Stimulated activated naive CD8-positive, alpha-beta T cell treated with anti-CD3 and anti-CD28 coated beads, Interleukin-15, Interleukin-2, amounts not matched to agents 100 U/mL and 50 U/mL, for 24 hours (primary cell): ENCODE data around the gene PTPN12.
"Not testable (repeated sequence)": the region's sequence is repeated elsewhere in the genome, so short reads cannot be mapped to it uniquely, and the experiment has no call there.

Experiments
- ATAC-seq: fragments of 150-1000 bp; cut with Tn5 transposase; one replicate; pipeline ENCODE4 v1.10.0; 2021
- DNase-seq: peaks from one replicate; pipeline ENCODE4 v3.0.0; 2021

PTPN12 gene

GRCh38 chr7:77537136-77537777 is at the start of gene PTPN12:
Gene PTPN12 (plus strand): TSS chr7:77537295. CDS start chr7:77537547, 252 bp downstream.
- DNase-seq (peak; percentile 57), ATAC-seq (peak; percentile 55)

- ATAC-seq (no peak), DNase-seq (no peak)
Measured at GRCh38 chr7:77488986-77489385, 48.1 kb upstream of the PTPN12 start.

GRCh38 chr7:77497079-77497478 is 40.0 kb upstream of the PTPN12 start:
- DNase-seq = no peak
- no peak for ATAC-seq

GRCh38 chr7:77498659-77499379 is 38.3 kb upstream of the PTPN12 start:
- no peak for DNase-seq
- no peak for ATAC-seq

- no peak for DNase-seq
- ATAC-seq = no peak
Measured at GRCh38 chr7:77501192-77501515, 35.9 kb upstream of the PTPN12 start.

GRCh38 chr7:77504951-77505350 is 32.1 kb upstream of the PTPN12 start:
- DNase-seq (no peak), ATAC-seq (no peak)

- DNase-seq = no peak
- ATAC-seq = no peak
Measured at GRCh38 chr7:77506899-77507298, 30.2 kb upstream of the PTPN12 start.

GRCh38 chr7:77513002-77513670 is 24.0 kb upstream of the PTPN12 start:
- ATAC-seq, DNase-seq: not testable (repeated sequence)

GRCh38 chr7:77516085-77516484 is 21.0 kb upstream of the PTPN12 start:
- DNase-seq (no peak), ATAC-seq (no peak)

GRCh38 chr7:77520261-77520660 is 16.8 kb upstream of the PTPN12 start:
- DNase-seq (no peak), ATAC-seq (no peak)

GRCh38 chr7:77521537-77521936 is 15.6 kb upstream of the PTPN12 start:
- not testable (repeated sequence) for DNase-seq, ATAC-seq

- no peak for DNase-seq
- no peak for ATAC-seq
Measured at GRCh38 chr7:77524731-77525130, 12.4 kb upstream of the PTPN12 start.

- DNase-seq = no peak
Measured at GRCh38 chr7:77525231-77525630, 11.9 kb upstream of the PTPN12 start.

GRCh38 chr7:77528368-77528767 is 8.7 kb upstream of the PTPN12 start:
- DNase-seq = no peak
- ATAC-seq = no peak

More at GRCh38 chr7:77525231-77525630, 11.9 kb upstream of the PTPN12 start:
- ATAC-seq = no peak

- ATAC-seq = no peak
- no peak for DNase-seq
Measured at GRCh38 chr7:77529279-77529678, 7.8 kb upstream of the PTPN12 start.

- ATAC-seq = no peak
- no peak for DNase-seq
Measured at GRCh38 chr7:77531038-77531437, 6.1 kb upstream of the PTPN12 start.

- DNase-seq (no peak), ATAC-seq (no peak)
Measured at GRCh38 chr7:77532247-77532646, 4.8 kb upstream of the PTPN12 start.

GRCh38 chr7:77532732-77533131 is 4.4 kb upstream of the PTPN12 start:
- not testable (repeated sequence) for ATAC-seq, DNase-seq

GRCh38 chr7:77534046-77534445 is 3.0 kb upstream of the PTPN12 start:
- DNase-seq, ATAC-seq: not testable (repeated sequence)

GRCh38 chr7:77536017-77536412 is 1.1 kb upstream of the PTPN12 start:
- ATAC-seq (no peak), DNase-seq (no peak)

- DNase-seq = peak; percentile 99
- peak; percentile 98 for ATAC-seq
Measured at GRCh38 chr7:77536413-77537135, 521 bp upstream of the PTPN12 start.

- ATAC-seq (no peak), DNase-seq (peak; percentile 41)
Measured at GRCh38 chr7:77537778-77538280, 734 bp downstream of the PTPN12 start.
